ENCODE data around the gene RECK. TPM values are rescaled to one million over a fixed set of nuclear protein-coding genes. Genes with fewer than 3 reads are reported as not detected.

The RECK gene
- total RNA-seq, 4 donors from 2014 or later: 7.1 to 20.0 (median 18.6) TPM

- H3K36me3 ChIP-seq: no peaks in the 10 kb centered on the region
- DNase-seq: no peak
- WGBS, 2 donors: 96 to 99% methylated on average over 2 of the region's 2 CpGs
- H3K4me3 ChIP-seq (replicated peaks in 1 of 3): no peak overlapping the region
- no peaks in the 10 kb centered on the region for H3K27me3 ChIP-seq
- H3K9me3 ChIP-seq: no peaks in the 10 kb centered on the region
- H3K4me1 ChIP-seq: no peaks in the 10 kb centered on the region
- intact Hi-C loops (cut with DNase I): no loop called here
- no peak overlapping the region for H3K27ac ChIP-seq
- TF ChIP-seq POLR2A (IDR thresholded peaks at IDR 0.05): no peak
- TF ChIP-seq, protein P1, sequence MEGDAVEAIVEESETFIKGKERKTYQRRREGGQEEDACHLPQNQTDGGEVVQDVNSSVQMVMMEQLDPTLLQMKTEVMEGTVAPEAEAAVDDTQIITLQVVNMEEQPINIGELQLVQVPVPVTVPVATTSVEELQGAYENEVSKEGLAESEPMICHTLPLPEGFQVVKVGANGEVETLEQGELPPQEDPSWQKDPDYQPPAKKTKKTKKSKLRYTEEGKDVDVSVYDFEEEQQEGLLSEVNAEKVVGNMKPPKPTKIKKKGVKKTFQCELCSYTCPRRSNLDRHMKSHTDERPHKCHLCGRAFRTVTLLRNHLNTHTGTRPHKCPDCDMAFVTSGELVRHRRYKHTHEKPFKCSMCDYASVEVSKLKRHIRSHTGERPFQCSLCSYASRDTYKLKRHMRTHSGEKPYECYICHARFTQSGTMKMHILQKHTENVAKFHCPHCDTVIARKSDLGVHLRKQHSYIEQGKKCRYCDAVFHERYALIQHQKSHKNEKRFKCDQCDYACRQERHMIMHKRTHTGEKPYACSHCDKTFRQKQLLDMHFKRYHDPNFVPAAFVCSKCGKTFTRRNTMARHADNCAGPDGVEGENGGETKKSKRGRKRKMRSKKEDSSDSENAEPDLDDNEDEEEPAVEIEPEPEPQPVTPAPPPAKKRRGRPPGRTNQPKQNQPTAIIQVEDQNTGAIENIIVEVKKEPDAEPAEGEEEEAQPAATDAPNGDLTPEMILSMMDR (IDR thresholded peaks at IDR 0.05): no peak
Observed at GRCh38 chr9:36017278-36017677, 19.4 kb upstream of the RECK start.

DNA sequence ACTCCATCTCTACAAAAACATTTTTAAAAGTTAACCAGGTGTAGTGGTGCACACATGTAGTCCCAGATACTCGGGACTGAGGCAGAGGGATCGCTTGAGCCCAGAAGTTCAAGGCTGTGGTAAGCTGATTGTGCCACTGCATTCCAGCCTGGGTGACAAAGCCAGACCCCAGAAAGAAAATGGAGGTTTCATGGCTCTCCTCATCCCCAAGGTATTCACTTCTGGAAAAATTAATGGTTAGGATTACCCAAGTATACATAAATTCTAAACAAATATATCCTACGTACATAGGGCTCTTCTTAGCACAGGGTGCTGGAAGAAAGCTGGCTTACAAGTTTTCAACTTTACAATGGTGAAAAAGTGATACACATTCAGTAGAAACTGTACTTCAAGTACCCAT, 18.6 kb upstream of the RECK start:
- Histone ChIP-seq H3K36me3 (no peaks in the 10 kb centered on the region), H3K9me3 (no peaks in the 10 kb centered on the region), H3K4me1 (peaks cover 0 to under 1% of the 10 kb centered on the region in 2 donors), H3K27ac (no peak overlapping the region), H3K27me3 (no peaks in the 10 kb centered on the region), H3K4me3 (replicated peaks in 1 of 3) (no peak overlapping the region)
- no peak for TF ChIP-seq POLR2A (IDR thresholded peaks at IDR 0.05)
- TF ChIP-seq, protein P1 (IDR thresholded peaks at IDR 0.05): no peak
- 91 to 100% methylated on average over 3 of the region's 3 CpGs for WGBS, 2 donors
- DNase-seq: no peak
- intact Hi-C loops (cut with DNase I): no loop called here

GRCh38 chr9:36018891-36019720, 17.6 kb upstream of the RECK start:
- H3K9me3 ChIP-seq: no peaks in the 10 kb centered on the region
- no peaks in the 10 kb centered on the region for H3K36me3 ChIP-seq
- H3K4me1 ChIP-seq: peaks cover 0 to 3% of the 10 kb centered on the region in 2 donors
- no peak for DNase-seq
- TF ChIP-seq, protein P1 (IDR thresholded peaks at IDR 0.05): no peak
- TF ChIP-seq POLR2A (IDR thresholded peaks at IDR 0.05): no peak
- H3K4me3 ChIP-seq (replicated peaks in 1 of 3): no peak overlapping the region
- intact Hi-C loops (cut with DNase I): no loop called here
- H3K27me3 ChIP-seq: no peaks in the 10 kb centered on the region
- WGBS, 2 donors: 80 to 86% methylated on average over 6 of the region's 6 CpGs
- no peak overlapping the region for H3K27ac ChIP-seq

DNA sequence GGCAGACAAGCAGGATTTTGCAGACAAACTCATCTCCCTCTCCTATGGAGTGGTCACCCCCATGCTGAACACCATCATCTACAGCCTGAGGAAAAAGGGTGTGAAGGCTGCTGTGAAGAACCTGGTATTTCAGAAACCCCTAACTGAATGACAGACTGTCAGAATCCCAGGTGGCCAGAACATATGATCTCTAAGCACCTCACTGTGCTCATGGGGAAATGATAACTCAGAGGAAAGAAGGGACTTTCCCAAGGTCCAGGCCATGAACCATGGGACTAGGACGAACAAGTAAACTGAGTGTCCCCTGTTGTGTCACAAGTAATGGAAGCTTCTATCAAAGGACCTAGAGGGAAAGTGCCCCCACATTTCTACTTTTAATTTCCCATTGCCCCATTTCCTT, 14.7 kb upstream of the RECK start:
- intact Hi-C loops (cut with DNase I): loop anchor here (5.0 kb wide), 2 partner anchors 65 to 120 kb away; partner anchors contain the start of gene OR2S2
- peaks cover 0 to 3% of the 10 kb centered on the region in 2 donors for H3K4me1 ChIP-seq
- DNase-seq: no peak
- no peaks in the 10 kb centered on the region for H3K27me3 ChIP-seq
- no peak overlapping the region for H3K4me3 ChIP-seq (replicated peaks in 1 of 3)
- no peak overlapping the region for H3K27ac ChIP-seq
- TF ChIP-seq, protein P1 (IDR thresholded peaks at IDR 0.05): no peak
- no peak for TF ChIP-seq POLR2A (IDR thresholded peaks at IDR 0.05)
- no peaks in the 10 kb centered on the region for H3K9me3 ChIP-seq
- no peaks in the 10 kb centered on the region for H3K36me3 ChIP-seq
- 92 to 93% methylated on average over 1 of the region's 1 CpG for WGBS, 2 donors
